Activated CD4-positive, alpha-beta T cell treated with anti-CD3 and anti-CD28 coated beads for 36 hours (primary cell): ENCODE measurements around the gene CAMSAP3. TPM values are rescaled to one million over a fixed set of nuclear protein-coding genes. Genes with fewer than 3 reads are reported as not detected.

Source experiments
- ATAC-seq: fragments of 200-7000 bp; cut with Tn5 transposase; one replicate; pipeline ENCODE4 v1.10.0; 2021; ENCODE audit warnings: mild to moderate bottlenecking, moderate library complexity
- CTCF ChIA-PET: fragments of 350-600 bp; sonication (Branson Sonifier 250); formaldehyde crosslinking; loops from one replicate; lab custom pipeline; 2021; ENCODE audit warnings: antibody characterized with exemption; lab: Charles Lee
- POLR2A ChIA-PET: fragments of 350-600 bp; sonication (Branson Sonifier 250); formaldehyde crosslinking; loops from one replicate; lab custom pipeline; 2021; ENCODE audit warnings: antibody characterized with exemption, inconsistent platforms; lab: Charles Lee
- DNase-seq: peaks from one replicate; pipeline ENCODE4 v3.0.0-alpha.2; 2020
- H3K27ac Mint-ChIP-seq: one replicate; pipeline ENCODE4 v1.8.0; 2021; ENCODE audit warnings: mixed read lengths
- H3K27me3 Mint-ChIP-seq: one replicate; pipeline ENCODE4 v1.8.0; 2021; ENCODE audit warnings: mixed read lengths
- H3K36me3 Mint-ChIP-seq: one replicate; pipeline ENCODE4 v1.8.0; 2021; ENCODE audit warnings: low read depth, mixed read lengths
- H3K4me1 Mint-ChIP-seq: one replicate; pipeline ENCODE4 v1.8.0; 2021; ENCODE audit warnings: mixed read lengths
- H3K4me3 Mint-ChIP-seq: one replicate; pipeline ENCODE4 v1.8.0; 2021; ENCODE audit warnings: mild to moderate bottlenecking, moderate library complexity, mixed read lengths
- H3K9me3 Mint-ChIP-seq: one replicate; pipeline ENCODE4 v1.8.0; 2021; ENCODE audit warnings: low read depth, mixed read lengths
- intact Hi-C, 2 experiments: fragments of 100-400 bp; cut with DNase I in 1 of 2; cut with micrococcal nuclease in 1 of 2; formaldehyde crosslinking; loops; one replicate each; pipeline versions ENCODE4 v1.14.2 to v1.15.1; 2022 to 2024; cut with DNase I, micrococcal nuclease
- total RNA-seq, 2 experiments: library from RNA; stranded (reverse); gene quantifications; one replicate each; pipeline ENCODE4 v1.2.3, GENCODE V29; 2021

Gene CAMSAP3
- total RNA-seq, 2 experiments from 2014 or later, result 0.50 to 0.58 TPM

GRCh38 chr19:7612282-7613274, 16.9 kb downstream of the CAMSAP3 start:
- CTCF ChIA-PET, result interaction anchor here (0.6 kb wide), 1 partner anchor 276 kb away, joined by 4 read pairs; no protein-coding TSS in a partner anchor
- Mint-ChIP-seq H3K4me3 (no peak overlapping the region), H3K4me1 (no peaks in the 10 kb centered on the region), H3K36me3 (no peaks in the 10 kb centered on the region), H3K27me3 (no peaks in the 10 kb centered on the region), H3K9me3 (no peaks in the 10 kb centered on the region), H3K27ac (no peak overlapping the region)
- DNase-seq (no peak), ATAC-seq (no peak)
- POLR2A ChIA-PET, result no interaction called here
- intact Hi-C loops, result no loop called here

GRCh38 chr19:7614859-7615741, 19.4 kb downstream of the CAMSAP3 start:
- ATAC-seq (no peak), DNase-seq (no peak)
- H3K4me1 Mint-ChIP-seq, result no peaks in the 10 kb centered on the region
- H3K9me3 Mint-ChIP-seq, result no peaks in the 10 kb centered on the region
- no peaks in the 10 kb centered on the region for H3K27me3 Mint-ChIP-seq
- no peak overlapping the region for H3K4me3 Mint-ChIP-seq
- peaks cover 12% of the 10 kb centered on the region for H3K36me3 Mint-ChIP-seq
- POLR2A ChIA-PET, result no interaction called here
- no peak overlapping the region for H3K27ac Mint-ChIP-seq
- CTCF ChIA-PET, result interaction anchor here (0.6 to 1.4 kb wide), 2 partner anchors 47 to 134 kb away, joined by 3 to 4 read pairs; no protein-coding TSS in a partner anchor
- intact Hi-C loops, result no loop called here

GRCh38 chr19:7617172-7617571, 21.5 kb downstream of the CAMSAP3 start:
- POLR2A ChIA-PET, result interaction anchor here (0.6 kb wide), 1 partner anchor 73 kb away, joined by 5 read pairs; no protein-coding TSS in a partner anchor

GRCh38 chr19:7617735-7618134, 22.1 kb downstream of the CAMSAP3 start:
- Mint-ChIP-seq H3K36me3 (peaks cover 19% of the 10 kb centered on the region), H3K27ac (no peak overlapping the region), H3K27me3 (no peaks in the 10 kb centered on the region), H3K4me3 (no peak overlapping the region), H3K9me3 (no peaks in the 10 kb centered on the region), H3K4me1 (no peaks in the 10 kb centered on the region)
- ChIA-PET POLR2A (interaction anchor here (0.6 kb wide), 1 partner anchor 73 kb away, joined by 5 read pairs; no protein-coding TSS in a partner anchor), CTCF (interaction anchor here (0.6 kb wide), 1 partner anchor 214 kb away, joined by 3 read pairs; no protein-coding TSS in a partner anchor)
- ATAC-seq (no peak), DNase-seq (no peak)
- intact Hi-C loops, result no loop called here

More at GRCh38 chr19:7617172-7617571, 21.5 kb downstream of the CAMSAP3 start:
- DNase-seq, result no peak
- H3K4me3 Mint-ChIP-seq, result no peak overlapping the region
- no peaks in the 10 kb centered on the region for H3K27me3 Mint-ChIP-seq
- no peak overlapping the region for H3K27ac Mint-ChIP-seq
- intact Hi-C loops, result no loop called here
- no peaks in the 10 kb centered on the region for H3K4me1 Mint-ChIP-seq
- peaks cover 18% of the 10 kb centered on the region for H3K36me3 Mint-ChIP-seq
- ATAC-seq, result no peak
- CTCF ChIA-PET, result no interaction called here
- H3K9me3 Mint-ChIP-seq, result no peaks in the 10 kb centered on the region

- Mint-ChIP-seq H3K27me3 (no peaks in the 10 kb centered on the region), H3K4me3 (no peak overlapping the region), H3K36me3 (peaks cover 25% of the 10 kb centered on the region), H3K27ac (no peak overlapping the region), H3K9me3 (no peaks in the 10 kb centered on the region), H3K4me1 (no peaks in the 10 kb centered on the region)
- ATAC-seq (no peak), DNase-seq (no peak)
- ChIA-PET CTCF (interaction anchor here (0.6 kb wide), 1 partner anchor 213 kb away, joined by 3 read pairs; no protein-coding TSS in a partner anchor), POLR2A (no interaction called here)
- intact Hi-C loops, result no loop called here
Observed at GRCh38 chr19:7618348-7618747, 22.7 kb downstream of the CAMSAP3 start.

- CTCF ChIA-PET, result no interaction called here
- ATAC-seq (no peak), DNase-seq (no peak)
- Mint-ChIP-seq H3K4me1 (no peaks in the 10 kb centered on the region), H3K9me3 (no peaks in the 10 kb centered on the region), H3K27ac (no peak overlapping the region), H3K27me3 (no peaks in the 10 kb centered on the region), H3K4me3 (no peak overlapping the region), H3K36me3 (peaks cover 25% of the 10 kb centered on the region)
- intact Hi-C loops, result no loop called here
- POLR2A ChIA-PET, result no interaction called here
Observed at GRCh38 chr19:7618771-7619510, 23.3 kb downstream of the CAMSAP3 start.

GRCh38 chr19:7619671-7620441, 24.2 kb downstream of the CAMSAP3 start:
- ATAC-seq (no peak), DNase-seq (no peak)
- H3K27ac Mint-ChIP-seq, result no peak overlapping the region
- H3K4me1 Mint-ChIP-seq, result no peaks in the 10 kb centered on the region
- no peaks in the 10 kb centered on the region for H3K9me3 Mint-ChIP-seq
- POLR2A ChIA-PET, result no interaction called here
- CTCF ChIA-PET, result no interaction called here
- intact Hi-C loops, result no loop called here
- no peaks in the 10 kb centered on the region for H3K27me3 Mint-ChIP-seq
- H3K36me3 Mint-ChIP-seq, result peaks cover 25% of the 10 kb centered on the region
- H3K4me3 Mint-ChIP-seq, result no peak overlapping the region

GRCh38 chr19:7620442-7621412, 25.1 kb downstream of the CAMSAP3 start:
- intact Hi-C loops, result no loop called here
- H3K36me3 Mint-ChIP-seq, result peaks cover 25% of the 10 kb centered on the region
- CTCF ChIA-PET, result no interaction called here
- no peak overlapping the region for H3K27ac Mint-ChIP-seq
- no peaks in the 10 kb centered on the region for H3K4me1 Mint-ChIP-seq
- no peak for ATAC-seq
- H3K27me3 Mint-ChIP-seq, result no peaks in the 10 kb centered on the region
- no peak overlapping the region for H3K4me3 Mint-ChIP-seq
- H3K9me3 Mint-ChIP-seq, result no peaks in the 10 kb centered on the region
- no peak for DNase-seq
- POLR2A ChIA-PET, result no interaction called here

- Mint-ChIP-seq H3K4me1 (peaks cover 5% of the 10 kb centered on the region), H3K9me3 (no peaks in the 10 kb centered on the region), H3K27ac (no peak overlapping the region), H3K4me3 (no peak overlapping the region), H3K36me3 (peaks cover 27% of the 10 kb centered on the region), H3K27me3 (no peaks in the 10 kb centered on the region)
- ATAC-seq (peak; percentile 44), DNase-seq (peak; percentile 32)
- ChIA-PET POLR2A (interaction anchor here (0.6 to 0.7 kb wide), 2 partner anchors 28 to 246 kb away, joined by 3 read pairs; no protein-coding TSS in a partner anchor), CTCF (no interaction called here)
- intact Hi-C loops, result no loop called here
Observed at GRCh38 chr19:7622933-7623685, 27.4 kb downstream of the CAMSAP3 start.
